Hippocampal formation (tissue), 2 donors: Measurements from ENCODE around the gene RBBP8NL.

Experiments used
- DNase-seq, 2 donors: peaks; one replicate each; lab custom pipeline; 2025; lab: John Stamatoyannopoulos, UW

Gene RBBP8NL

DNA sequence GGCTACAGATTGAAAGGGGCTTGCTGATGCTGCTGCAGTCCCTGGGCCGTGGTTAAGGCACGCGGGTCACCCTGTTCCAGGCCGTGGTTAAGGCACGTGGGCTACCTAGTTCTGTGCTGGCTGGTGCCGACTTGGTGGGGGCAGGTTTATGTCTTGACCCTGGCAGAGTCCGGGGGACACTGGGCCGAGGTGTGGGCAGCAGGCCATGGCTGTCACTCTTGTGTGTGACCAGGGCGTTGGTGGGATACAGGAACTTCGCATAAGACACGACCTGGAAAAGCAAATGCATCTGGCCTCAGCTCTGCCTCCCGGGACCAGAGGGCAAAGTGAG lies 34.0 kb downstream of the RBBP8NL start:
- DNase-seq = no peak

GRCh38 chr20:62392621-62393334 lies 34.6 kb downstream of the RBBP8NL start:
- no peak for DNase-seq

DNA sequence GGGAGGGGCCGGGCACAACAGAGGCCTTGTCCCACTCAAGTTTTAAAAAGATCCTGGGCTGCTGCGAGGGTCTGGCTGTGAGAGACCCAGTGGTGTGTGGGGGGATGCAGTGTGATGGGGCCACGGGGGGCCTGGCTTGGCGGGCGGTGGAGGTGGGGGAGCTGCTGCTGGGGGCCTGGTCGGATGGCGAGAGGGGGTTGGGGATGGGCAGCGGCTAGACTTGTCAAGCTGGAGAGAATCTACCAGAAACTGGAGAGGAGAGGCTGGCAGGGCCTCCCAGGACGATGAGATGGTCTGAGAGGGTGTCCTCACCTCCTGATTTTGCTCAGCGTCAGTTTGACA lies 35.3 kb downstream of the RBBP8NL start:
- no peak for DNase-seq

- DNase-seq = no peak
Measured at GRCh38 chr20:62391165-62392076, 35.9 kb downstream of the RBBP8NL start.

DNA sequence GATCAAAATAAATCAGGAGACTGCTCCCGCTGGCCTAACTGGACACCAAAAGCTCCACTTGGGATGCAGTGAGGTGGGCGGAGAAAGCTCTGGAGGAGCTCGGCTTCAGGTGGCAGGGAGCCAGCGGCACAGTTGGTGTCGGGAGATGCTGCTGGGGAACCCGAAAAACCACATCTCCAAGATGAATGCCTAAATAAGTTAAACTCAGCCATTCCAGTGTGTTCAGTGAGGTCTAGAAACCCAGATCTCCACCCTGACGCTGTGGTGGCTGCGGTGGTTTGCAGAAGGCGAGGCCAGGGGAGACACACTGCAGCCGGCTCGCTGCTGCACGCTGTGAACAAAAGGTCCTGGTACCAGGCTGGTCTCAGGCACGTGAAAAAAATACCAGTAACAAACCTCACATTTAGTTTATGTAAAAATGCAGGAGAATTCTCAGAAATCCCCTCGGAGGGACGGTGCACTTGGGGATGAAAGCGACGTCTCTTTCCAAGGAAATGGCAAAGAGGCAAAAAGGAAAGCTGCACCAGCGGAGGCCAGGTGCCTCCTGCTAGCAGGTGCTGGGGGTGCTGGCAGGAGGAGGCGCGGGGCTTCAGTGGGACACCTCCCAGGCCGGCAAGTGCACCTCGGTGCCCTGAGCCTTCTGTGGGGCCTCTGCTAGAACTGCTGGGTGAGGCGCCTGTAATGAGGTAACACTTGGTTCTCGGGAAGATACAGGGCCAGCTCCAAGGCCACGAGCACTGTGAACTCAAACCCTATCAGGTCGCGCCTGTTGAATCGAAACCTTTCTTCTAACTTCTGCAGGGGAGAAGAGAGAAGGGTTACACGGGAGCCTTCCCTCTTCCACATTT lies 36.8 kb downstream of the RBBP8NL start:
- no peak for DNase-seq

GRCh38 chr20:62389601-62390087 lies 37.7 kb downstream of the RBBP8NL start:
- no peak for DNase-seq

DNA sequence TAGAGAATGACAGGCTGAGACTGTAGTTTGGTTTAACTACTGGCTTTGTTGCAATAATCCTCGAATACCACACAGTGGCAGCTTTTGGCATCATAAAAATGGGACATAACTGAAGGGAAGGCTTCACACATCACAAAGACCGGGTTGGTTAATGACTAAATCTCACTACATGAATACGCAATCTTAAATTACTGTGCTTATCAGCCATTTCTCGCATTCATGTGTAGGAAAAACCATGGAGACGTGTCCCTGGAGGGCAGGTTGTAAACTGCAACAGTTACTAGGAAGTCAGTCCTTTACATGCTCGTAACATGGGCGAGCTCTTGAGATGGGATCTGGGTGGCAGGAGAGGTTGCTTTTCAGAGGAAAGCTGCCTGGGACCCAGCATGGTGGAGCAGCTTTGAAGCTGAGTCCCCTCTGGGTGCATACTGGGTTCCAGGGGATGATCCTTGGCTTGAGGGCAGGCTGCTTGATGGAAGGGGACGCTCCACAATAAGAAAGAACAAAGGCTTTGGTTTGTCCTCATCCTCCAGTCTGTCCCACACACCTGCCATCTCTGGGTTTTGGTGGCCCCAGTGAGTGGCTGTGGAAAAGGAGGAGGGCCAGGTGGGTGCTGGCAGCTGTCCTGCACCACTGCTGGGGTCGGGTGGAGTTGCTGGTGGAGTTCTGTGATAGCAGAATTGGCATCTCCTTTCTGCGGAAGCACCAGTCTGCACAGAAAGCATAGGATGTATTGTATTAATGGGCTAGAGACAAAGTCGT lies 38.3 kb downstream of the RBBP8NL start:
- DNase-seq = no peak

GRCh38 chr20:62387933-62388635 lies 39.3 kb downstream of the RBBP8NL start:
- DNase-seq = no peak

DNA sequence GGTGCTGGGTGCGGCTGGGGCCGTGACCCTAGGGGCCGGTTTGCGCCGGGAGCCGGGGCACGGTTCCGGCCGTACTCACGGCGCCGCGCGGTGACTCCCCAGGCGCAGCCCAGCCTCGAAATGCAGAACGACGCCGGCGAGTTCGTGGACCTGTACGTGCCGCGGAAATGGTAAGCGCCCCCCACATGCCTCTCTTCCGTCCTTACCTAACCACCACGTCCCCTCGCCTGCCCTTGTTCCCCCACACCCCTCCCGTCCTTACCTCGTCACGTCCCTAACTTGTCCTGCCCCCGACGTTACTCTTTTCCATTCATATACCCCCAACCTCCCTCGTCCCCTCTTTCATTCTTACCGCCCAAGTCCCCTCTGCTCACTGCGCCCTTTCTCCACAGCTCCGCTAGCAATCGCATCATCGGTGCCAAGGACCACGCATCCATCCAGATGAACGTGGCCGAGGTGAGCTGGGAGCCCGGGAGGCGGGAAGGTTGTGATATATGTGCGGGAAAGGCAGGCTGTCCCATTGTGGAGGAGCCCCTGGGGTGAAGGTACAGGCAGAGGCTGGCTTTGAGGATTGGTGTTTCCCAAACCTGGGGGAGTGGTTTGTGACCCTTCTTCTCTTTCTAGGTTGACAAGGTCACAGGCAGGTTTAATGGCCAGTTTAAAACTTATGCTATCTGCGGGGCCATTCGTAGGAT lies 40.0 kb downstream of the RBBP8NL start:
- no peak for DNase-seq

DNA sequence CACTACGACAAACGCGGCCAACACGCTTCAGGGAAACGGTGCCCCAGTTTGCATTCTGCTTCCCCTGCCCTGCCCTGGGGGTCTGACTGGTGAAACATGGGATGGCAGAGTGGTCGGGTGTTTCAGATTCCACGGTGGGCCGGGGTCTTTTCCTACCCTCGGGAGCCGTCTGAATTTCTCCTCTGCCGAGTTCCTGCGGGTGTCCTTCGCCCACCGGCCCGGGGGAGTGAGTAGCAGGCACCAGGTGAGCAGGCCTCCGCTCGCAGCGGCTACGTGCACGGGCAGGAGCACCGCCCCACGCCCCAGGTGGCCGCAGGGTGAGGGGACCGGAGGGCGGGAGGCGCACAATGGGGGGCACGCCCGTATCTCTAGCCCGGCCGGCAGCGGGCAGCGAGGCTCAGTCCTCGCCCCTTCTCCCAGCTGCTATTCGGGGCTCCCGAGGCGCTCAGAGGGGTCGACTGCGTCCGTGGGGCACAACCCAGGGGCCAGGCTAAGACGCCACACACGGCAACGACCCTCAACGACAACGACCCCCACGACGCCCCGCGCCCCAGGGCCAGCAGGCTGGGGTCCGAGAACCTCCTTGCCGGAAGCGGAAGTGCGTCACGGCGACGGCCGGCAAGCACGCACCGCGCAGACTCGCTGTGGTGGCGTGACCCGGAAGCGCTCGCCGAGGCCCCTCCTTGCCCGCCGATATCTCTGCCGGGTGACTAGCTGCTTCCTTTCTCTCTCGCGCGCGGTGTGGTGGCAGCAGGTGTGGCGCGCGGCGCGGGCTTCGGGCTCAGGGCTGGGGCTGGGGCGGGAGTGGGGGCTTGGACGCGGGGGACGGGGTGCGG lies 40.7 kb downstream of the RBBP8NL start, which contains the start of gene RPS21:
TSS of gene RPS21 (plus strand) at position 721 of the 836 bp plus-strand sequence. CDS start 236 bp downstream, outside the sequence.
- DNase-seq = peak; percentile 81 to 89

DNA sequence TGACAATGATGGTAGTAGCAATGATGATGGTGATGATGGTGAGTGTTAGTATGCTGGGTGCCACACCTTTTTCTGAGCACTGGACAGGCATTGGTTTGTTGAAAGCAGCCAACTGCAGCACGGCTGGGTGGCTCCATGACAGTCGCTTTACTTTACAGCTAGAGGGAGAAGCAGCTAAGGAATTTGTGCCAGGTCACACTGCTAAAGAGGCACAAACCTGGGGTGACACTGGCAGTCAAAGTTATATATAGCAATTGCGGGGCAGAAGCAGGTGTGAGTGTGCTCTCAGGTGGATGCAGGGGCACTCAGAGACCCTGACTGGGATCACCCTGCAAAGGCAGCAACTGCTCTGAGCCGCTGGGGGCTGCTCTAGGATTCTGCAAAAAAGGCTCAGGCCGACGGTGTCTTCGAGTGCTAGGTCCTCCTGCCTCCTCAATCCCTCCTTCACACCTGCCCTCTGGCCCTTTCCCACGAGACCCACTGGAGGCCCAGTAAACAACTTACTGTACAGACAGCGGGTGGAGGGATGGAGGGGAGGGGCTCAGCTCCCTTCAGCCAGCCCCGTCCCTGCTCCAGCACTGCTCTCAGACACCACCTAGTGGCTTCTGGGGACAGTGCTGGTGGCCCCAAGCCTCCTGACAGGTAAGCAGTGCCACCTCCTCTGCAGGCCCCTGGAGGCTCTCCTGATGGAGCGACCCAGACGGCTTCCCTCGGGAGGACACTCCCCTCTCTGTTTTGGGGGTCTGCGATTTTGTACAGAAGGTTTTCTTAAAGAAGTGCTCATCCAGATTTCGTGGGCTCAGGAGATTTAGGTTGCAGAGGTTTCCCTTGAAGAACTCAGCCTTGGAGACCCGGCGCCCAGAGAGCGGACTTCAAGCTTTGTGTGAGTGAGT lies 44.8 kb downstream of the RBBP8NL start:
- peak; percentile 59 to 71 for DNase-seq

GRCh38 chr20:62381842-62382241 lies 45.5 kb downstream of the RBBP8NL start:
- DNase-seq = no peak

DNA sequence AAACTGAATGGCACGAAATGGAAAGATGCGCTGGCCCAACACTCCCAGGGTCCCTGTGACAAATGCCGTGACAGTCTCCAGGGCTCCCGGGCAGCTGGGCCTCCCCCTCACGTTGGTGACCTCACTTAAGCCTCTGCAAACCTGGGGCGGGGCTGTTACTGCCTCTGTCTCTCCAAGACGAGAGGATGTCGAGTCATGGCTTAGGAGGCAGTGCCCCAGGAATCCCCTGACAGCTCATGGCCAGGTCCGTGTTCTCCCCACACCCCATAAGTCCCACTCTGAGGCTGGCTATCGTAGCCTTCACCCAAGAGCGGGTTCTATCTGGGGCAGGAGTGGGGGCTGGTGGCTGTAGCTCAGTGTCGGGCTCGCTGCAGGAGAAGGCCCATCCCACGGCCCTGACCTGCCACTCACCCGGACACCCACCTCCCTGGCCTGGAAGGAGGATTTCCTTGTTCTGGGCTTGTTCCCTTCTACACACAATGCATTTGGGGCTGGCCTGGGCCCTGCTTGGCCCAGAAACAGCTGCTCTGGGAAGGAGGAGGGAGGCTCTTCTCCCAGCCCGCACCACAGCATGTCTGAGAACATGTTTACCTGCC lies 46.0 kb downstream of the RBBP8NL start:
- no peak for DNase-seq

GRCh38 chr20:62378215-62378614 lies 49.1 kb downstream of the RBBP8NL start:
- no peak for DNase-seq

GRCh38 chr20:62377615-62378178 lies 49.6 kb downstream of the RBBP8NL start:
- DNase-seq = peak in 1 of 2 donors; percentile 22

DNA sequence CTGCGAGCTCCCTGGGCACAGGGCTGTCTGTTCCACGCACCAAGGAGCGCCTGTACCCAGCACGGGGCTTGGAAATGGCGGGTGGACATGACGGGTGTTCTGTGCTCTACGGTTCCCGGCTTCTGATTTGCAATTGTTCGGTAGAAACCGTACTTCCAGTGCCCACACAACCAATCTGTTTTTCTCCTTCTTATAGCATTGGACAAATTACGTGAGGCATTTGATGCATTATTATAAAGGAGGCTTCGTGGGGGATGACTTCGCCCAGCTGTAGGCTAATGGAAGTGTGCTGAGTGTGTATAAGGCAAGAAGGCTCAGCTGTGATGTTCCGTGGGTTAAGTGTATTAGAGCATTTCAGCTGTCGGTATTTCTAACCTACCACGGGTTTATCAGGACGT lies 50.3 kb downstream of the RBBP8NL start:
- DNase-seq = no peak
